Spinal cord (tissue), 10 donors: ENCODE results near the gene LYST. TPM values are rescaled to one million over a fixed set of nuclear protein-coding genes. Genes with fewer than 3 reads are reported as not detected.

Source experiments
- DNase-seq, 6 donors: peaks; one replicate each; pipeline versions ENCODE4 v3.0.0 to v3.0.0-alpha.2; 2013 to 2015; ENCODE audit warnings: low spot score in 6 of 6, low read depth in 4 of 6
- H3K27ac ChIP-seq: one replicate; pipeline ENCODE4 v1.5.1; 2013; ENCODE audit warnings: low read depth, low read length, control low read depth
- H3K27me3 ChIP-seq: one replicate; pipeline ENCODE4 v1.6.1; 2013; ENCODE audit warnings: low read length; ENCODE audit not compliant: control insufficient read depth, insufficient read depth
- H3K36me3 ChIP-seq: one replicate; pipeline ENCODE4 v1.6.1; 2013; ENCODE audit warnings: low read length; ENCODE audit not compliant: control insufficient read depth, insufficient read depth
- H3K4me1 ChIP-seq: one replicate; pipeline ENCODE4 v1.6.1; 2013; ENCODE audit warnings: low read length; ENCODE audit not compliant: control insufficient read depth, insufficient read depth
- H3K4me3 ChIP-seq: one replicate; pipeline ENCODE4 v1.5.1; 2013; ENCODE audit warnings: low read depth, low read length, control low read depth
- H3K9me3 ChIP-seq: one replicate; pipeline ENCODE4 v1.6.1; 2013; ENCODE audit warnings: low read length; ENCODE audit not compliant: control insufficient read depth, insufficient read depth
- WGBS: methylation state at CpG from one replicate; pipeline ENCODE4 v1.1.5; 2013; ENCODE audit warnings: missing lambda C conversion rate; ENCODE audit not compliant: insufficient coverage; 5-methylcytosine and 5-hydroxymethylcytosine counted together
- polyA plus RNA-seq, 2 donors: library from polyadenylated mRNA; unstranded; fragments of 120-200 nt; gene quantifications; one replicate each; pipeline ENCODE4 v1.2.1, GENCODE V29; 2013; ENCODE audit not compliant: insufficient read length in 2 of 2
- total RNA-seq, 2 donors: library from RNA; depleted of rRNA in 1 of 2; stranded (reverse); fragments of 120-200 nt in 1 of 2; fragments of >200 nt in 1 of 2; gene quantifications; one replicate each; pipeline versions ENCODE4 v1.2.3 to v1.2.4, GENCODE V29; 2013 to 2014
- donor health status: healthy.

The LYST gene
- total and polyA plus RNA-seq, 4 donors: 10.9 to 76.3 (median 26.8) TPM

DNA sequence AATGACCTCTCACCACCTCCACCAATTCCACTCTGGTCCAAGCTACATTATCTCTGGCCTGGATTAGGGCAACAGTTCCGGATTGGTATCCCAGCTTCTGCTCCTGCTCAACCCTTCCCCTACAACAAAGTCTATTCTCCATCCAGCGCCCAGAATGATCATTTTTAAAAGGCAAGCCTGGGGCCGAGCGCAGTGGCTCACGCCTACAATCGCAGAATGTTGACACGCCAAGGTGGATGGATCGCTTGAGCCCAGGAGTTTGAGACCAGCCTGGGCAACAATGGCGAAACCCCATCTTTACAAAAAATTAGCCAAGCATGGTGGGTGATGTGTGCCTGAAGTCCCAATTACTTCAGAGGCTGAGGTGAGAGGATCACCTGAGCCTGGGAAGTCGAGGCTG lies 2.2 kb downstream of the LYST start:
- no peak for DNase-seq
- H3K4me1 ChIP-seq: peaks cover 15% of the 10 kb centered on the region
- no peaks in the 10 kb centered on the region for H3K27me3 ChIP-seq
- H3K36me3 ChIP-seq: no peaks in the 10 kb centered on the region
- H3K27ac ChIP-seq: no peak overlapping the region
- 90% methylated on average over 8 of the region's 10 CpGs for WGBS
- H3K9me3 ChIP-seq: no peaks in the 10 kb centered on the region
- H3K4me3 ChIP-seq: no peak overlapping the region

DNA sequence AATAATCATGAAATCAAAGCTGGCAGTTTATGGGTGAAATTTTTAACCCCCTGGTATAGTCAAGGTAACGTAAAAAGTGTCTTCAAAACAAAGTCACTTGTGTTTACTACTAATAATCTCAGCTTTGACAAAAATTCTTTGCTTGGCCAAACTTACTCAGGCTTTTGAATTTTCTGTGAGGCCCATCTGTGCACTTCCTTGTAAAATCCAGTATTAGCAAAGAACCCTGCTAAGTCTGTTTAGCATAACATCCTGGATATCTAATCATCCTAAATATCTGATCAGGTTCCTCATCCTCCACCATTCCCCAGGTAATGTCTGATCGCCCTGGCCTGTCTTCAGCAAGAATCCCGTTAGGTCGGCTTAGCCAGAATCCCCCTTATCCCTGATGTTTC lies 3.0 kb downstream of the LYST start:
- no peak for DNase-seq
- no peaks in the 10 kb centered on the region for H3K9me3 ChIP-seq
- no peaks in the 10 kb centered on the region for H3K27me3 ChIP-seq
- H3K4me1 ChIP-seq: peaks cover 15% of the 10 kb centered on the region
- no peaks in the 10 kb centered on the region for H3K36me3 ChIP-seq
- H3K4me3 ChIP-seq: no peak overlapping the region
- no peak overlapping the region for H3K27ac ChIP-seq
- 92% methylated on average over 3 of the region's 4 CpGs for WGBS

DNA sequence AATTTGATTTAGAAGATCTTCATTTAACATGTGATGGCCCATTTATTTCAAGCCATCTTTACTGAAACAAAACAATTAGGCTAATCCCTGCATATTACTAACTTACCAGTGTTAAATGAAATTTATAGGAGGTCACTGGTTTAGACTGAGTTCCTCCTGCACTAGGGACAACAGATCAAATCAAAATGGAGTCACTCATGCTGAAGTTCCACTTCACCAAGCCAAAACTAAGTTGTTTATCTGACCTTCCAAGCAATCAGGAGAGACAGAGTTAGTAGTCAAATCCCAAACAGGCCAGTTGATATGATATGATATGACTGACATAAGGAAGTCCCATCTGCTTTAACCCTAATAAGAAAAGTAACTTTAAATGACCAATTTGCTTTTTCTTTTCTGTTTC lies 4.8 kb downstream of the LYST start:
- peaks cover 10% of the 10 kb centered on the region for H3K4me1 ChIP-seq
- H3K27ac ChIP-seq: no peak overlapping the region
- DNase-seq: no peak
- H3K9me3 ChIP-seq: no peaks in the 10 kb centered on the region
- H3K27me3 ChIP-seq: no peaks in the 10 kb centered on the region
- H3K36me3 ChIP-seq: no peaks in the 10 kb centered on the region
- H3K4me3 ChIP-seq: no peak overlapping the region

DNA sequence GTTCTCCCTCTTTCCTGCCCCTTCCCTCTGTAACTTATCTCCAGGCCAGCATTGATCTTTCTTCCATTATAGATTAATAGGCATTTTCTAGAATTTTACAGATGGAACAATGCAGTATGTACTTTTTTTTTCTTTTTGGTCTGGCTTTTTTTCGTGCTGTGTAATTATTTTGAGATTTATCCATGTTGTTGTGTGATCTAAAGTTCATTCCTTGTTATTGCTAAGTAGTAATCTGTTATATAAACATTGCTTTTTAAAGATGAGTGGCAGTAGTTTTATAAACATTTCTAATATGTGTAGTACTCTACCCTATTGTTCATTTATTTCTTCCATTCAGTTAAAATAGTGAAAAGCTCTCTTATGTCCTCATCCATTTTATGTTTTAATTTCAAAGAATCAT lies 5.9 kb downstream of the LYST start:
- no peaks in the 10 kb centered on the region for H3K36me3 ChIP-seq
- no CpG with 5 or more reads among the region's 1 CpG for WGBS
- DNase-seq: no peak
- no peaks in the 10 kb centered on the region for H3K9me3 ChIP-seq
- H3K27me3 ChIP-seq: no peaks in the 10 kb centered on the region
- no peak overlapping the region for H3K4me3 ChIP-seq
- no peak overlapping the region for H3K27ac ChIP-seq
- H3K4me1 ChIP-seq: peaks cover 10% of the 10 kb centered on the region

DNA sequence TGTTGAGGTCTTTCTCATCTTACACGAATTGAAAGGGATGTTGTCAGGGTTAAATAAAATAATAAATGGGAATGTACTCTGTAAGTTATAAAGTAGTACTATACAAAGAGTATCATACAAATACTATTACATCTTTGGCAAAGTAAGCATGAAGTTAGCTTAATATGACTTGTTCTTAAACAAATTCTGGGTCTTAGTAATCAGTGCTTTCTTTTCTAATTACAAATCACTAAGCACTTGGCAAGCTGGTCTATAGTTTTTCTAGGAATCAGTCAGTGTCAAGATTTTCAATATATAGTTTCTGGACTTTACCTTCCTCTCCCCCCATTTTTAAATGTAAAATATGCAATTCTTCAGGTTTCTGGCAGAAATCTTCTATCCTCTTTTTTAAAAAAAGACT lies 6.9 kb downstream of the LYST start:
- H3K9me3 ChIP-seq: no peaks in the 10 kb centered on the region
- H3K36me3 ChIP-seq: no peaks in the 10 kb centered on the region
- no peak for DNase-seq
- peaks cover 5% of the 10 kb centered on the region for H3K4me1 ChIP-seq
- WGBS: no CpG with 5 or more reads among the region's 1 CpG
- H3K27me3 ChIP-seq: no peaks in the 10 kb centered on the region
- H3K27ac ChIP-seq: no peak overlapping the region
- H3K4me3 ChIP-seq: no peak overlapping the region

DNA sequence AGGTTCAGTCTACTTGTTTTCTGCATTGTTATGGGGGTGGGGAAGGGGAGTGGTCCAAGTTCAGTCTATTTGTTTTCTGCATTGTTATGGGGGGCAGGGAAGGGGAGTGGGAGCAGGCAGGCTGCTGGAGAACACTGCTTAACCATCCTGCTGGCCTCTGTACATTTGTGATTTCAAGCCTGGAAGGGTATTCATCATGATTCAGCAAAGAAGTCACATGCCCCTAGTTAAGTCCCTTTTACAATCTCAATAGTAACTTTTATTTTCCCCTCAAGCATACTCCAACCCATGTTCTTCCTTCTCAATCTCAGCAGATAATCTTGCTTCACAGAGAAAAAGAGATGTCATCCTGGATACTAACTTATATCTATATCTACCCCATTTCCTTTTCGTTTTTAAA lies 7.9 kb downstream of the LYST start:
- Histone ChIP-seq H3K4me1 (no peaks in the 10 kb centered on the region), H3K4me3 (no peak overlapping the region), H3K36me3 (no peaks in the 10 kb centered on the region), H3K27ac (no peak overlapping the region), H3K27me3 (no peaks in the 10 kb centered on the region), H3K9me3 (no peaks in the 10 kb centered on the region)
- WGBS: 82% methylated on average over 1 of the region's 1 CpG
- no peak for DNase-seq

DNA sequence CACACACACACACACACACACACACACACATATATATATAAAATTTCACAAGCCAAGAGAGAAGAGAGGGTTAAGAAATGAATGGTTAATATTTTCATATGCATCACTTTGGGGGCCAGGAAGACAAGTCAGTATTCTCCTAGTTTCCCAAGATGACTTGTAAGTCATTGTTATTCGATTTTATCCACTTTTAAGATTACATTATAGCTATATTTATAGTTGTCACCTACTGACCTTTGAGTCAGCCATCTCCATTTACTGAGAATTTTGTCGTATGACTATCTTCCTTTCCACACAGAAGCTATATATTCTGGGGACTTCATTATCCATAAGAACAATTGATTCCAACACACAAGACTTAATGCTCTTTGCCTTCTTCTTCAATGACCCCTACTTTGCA lies 8.9 kb downstream of the LYST start:
- DNase-seq: no peak
- no peak overlapping the region for H3K4me3 ChIP-seq
- no peaks in the 10 kb centered on the region for H3K4me1 ChIP-seq
- H3K27ac ChIP-seq: no peak overlapping the region
- WGBS: no CpG with 5 or more reads among the region's 2 CpGs
- no peaks in the 10 kb centered on the region for H3K9me3 ChIP-seq
- no peaks in the 10 kb centered on the region for H3K27me3 ChIP-seq
- H3K36me3 ChIP-seq: no peaks in the 10 kb centered on the region

DNA sequence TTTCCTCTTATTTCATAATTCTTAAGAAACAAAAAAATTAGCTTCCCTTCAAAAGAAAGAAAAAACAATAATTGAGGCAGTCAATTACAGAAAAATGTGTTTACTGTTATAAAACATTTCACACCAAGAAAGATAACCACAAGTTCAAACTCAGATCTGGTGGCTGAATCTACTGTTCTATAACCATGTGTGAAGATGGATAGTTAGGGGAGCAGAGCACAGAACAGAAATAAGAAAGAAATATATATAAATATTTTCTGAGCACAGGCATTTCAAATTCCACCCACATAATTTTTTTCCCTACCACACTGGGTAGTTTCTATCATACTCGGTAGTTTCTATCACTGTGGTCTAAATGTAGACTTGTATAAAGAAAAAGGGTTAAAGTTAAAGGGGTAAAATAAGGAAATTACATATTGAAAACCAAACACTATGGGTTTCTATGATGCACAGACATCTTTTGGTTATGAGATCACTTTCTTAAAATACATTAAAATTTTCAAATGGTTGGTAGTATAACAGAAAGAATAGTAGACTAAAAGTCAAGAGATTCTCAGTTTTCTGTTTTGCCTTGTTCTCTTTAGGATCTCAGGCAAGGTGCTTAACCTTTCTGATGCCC lies 10.8 kb downstream of the LYST start:
- DNase-seq: no peak
- Histone ChIP-seq H3K9me3 (no peaks in the 10 kb centered on the region), H3K27me3 (no peaks in the 10 kb centered on the region), H3K4me3 (no peak overlapping the region), H3K4me1 (no peaks in the 10 kb centered on the region), H3K27ac (no peak overlapping the region), H3K36me3 (no peaks in the 10 kb centered on the region)
- WGBS: no CpG with 5 or more reads among the region's 1 CpG

DNA sequence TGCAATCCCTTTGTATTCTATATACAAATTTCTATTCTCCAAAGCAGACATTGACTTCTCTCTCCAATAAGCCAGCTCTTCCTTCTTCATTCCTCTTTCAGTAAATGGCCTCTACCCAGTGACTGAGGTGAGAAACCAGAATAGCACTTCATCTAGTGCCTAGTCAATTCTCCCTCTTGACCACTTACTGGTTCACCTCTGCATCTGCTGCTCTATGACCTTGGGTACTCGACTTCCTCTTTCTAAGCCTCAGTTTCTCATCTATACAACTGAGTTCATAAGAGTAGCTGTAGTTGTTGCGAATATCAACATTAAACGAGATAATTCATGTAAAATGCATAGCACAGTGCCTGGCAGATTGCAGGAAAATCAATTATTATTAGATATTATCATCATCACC lies 12.4 kb downstream of the LYST start:
- Histone ChIP-seq H3K9me3 (no peaks in the 10 kb centered on the region), H3K27ac (no peak overlapping the region), H3K36me3 (no peaks in the 10 kb centered on the region), H3K4me3 (no peak overlapping the region), H3K4me1 (no peaks in the 10 kb centered on the region), H3K27me3 (no peaks in the 10 kb centered on the region)
- no CpG with 5 or more reads among the region's 3 CpGs for WGBS
- DNase-seq: no peak

DNA sequence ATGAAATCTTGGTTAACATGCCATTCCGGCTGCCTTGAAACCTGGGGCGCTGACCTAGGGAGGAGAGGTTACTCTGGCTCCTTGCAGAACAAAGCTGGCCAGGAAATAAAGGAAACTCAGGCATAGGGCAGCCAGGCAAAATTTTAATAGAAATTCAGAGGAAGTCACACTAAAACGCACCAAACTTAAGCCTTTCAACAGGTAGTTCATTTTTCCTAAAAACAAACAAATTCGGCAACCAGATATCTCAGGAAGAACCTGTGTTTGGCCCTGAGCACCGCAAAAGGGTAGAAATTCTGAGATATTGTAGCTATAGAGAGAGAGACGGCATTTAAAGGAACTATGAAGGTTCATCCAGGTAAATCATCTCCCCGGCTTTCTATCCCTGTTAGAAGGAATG lies 13.1 kb downstream of the LYST start:
- Histone ChIP-seq H3K4me3 (no peak overlapping the region), H3K27ac (no peak overlapping the region), H3K27me3 (no peaks in the 10 kb centered on the region), H3K36me3 (no peaks in the 10 kb centered on the region), H3K4me1 (no peaks in the 10 kb centered on the region), H3K9me3 (no peaks in the 10 kb centered on the region)
- WGBS: 73% methylated on average over 2 of the region's 7 CpGs
- DNase-seq: no peak
